22Rv1 (cell line): Measurements from ENCODE around the gene ANO3.
"Not testable (repeated sequence)": the region's sequence is repeated elsewhere in the genome, so short reads cannot be mapped to it uniquely, and the experiment has no call there.

Experiments
- H3K27ac ChIP-seq: fragments of 450-650 bp; 2 replicates; pipeline ENCODE4 v1.5.1; 2017
- CTCF ChIP-seq: fragments of 450-650 bp; IDR thresholded peaks from 2 replicates; pipeline ENCODE4 v1.5.1; 2017; ENCODE audit warnings: mild to moderate bottlenecking
- ZFX ChIP-seq: fragments of 450-650 bp; IDR thresholded peaks from 2 replicates; pipeline ENCODE4 v1.6.1; 2017; ENCODE audit warnings: antibody characterized with exemption, borderline replicate concordance

The ANO3 gene

GRCh38 chr11:26620282-26621045, 288.5 kb downstream of the ANO3 start:
- H3K27ac ChIP-seq: no peak overlapping the region
- TF ChIP-seq CTCF (no peak), ZFX (no peak)

GRCh38 chr11:26621132-26621531, 289.2 kb downstream of the ANO3 start:
- no peak overlapping the region for H3K27ac ChIP-seq
- TF ChIP-seq CTCF (no peak), ZFX (no peak)

GRCh38 chr11:26622181-26622580, 290.3 kb downstream of the ANO3 start:
- H3K27ac ChIP-seq: no peak overlapping the region
- TF ChIP-seq ZFX (no peak), CTCF (no peak)

- H3K27ac ChIP-seq: no peak overlapping the region
- TF ChIP-seq ZFX: no peak
- no peak for TF ChIP-seq CTCF
These were observed 291.2 kb downstream of the ANO3 start for GRCh38 chr11:26623076-26623659.

GRCh38 chr11:26626346-26626745, 294.4 kb downstream of the ANO3 start:
- TF ChIP-seq ZFX (no peak), CTCF (no peak)
- no peak overlapping the region for H3K27ac ChIP-seq

- no peak overlapping the region for H3K27ac ChIP-seq
- TF ChIP-seq CTCF: no peak
- TF ChIP-seq ZFX: no peak
These were observed 300.8 kb downstream of the ANO3 start for GRCh38 chr11:26632691-26633159.

- H3K27ac ChIP-seq: not testable (repeated sequence)
These were observed 311.4 kb downstream of the ANO3 start for GRCh38 chr11:26643314-26643713.
